Panc1 (cell line): ENCODE results near the gene KIZ. TPM values are rescaled to one million over a fixed set of nuclear protein-coding genes. Genes with fewer than 3 reads are reported as not detected.

Experiments used
- ATAC-seq: fragments of 200-7000 bp; cut with Tn5 transposase; 2 replicates; pipeline ENCODE4 v1.9.1; 2020; ENCODE audit warnings: mild to moderate bottlenecking, moderate library complexity
- BruUV-seq: library from RNA; stranded (reverse); fragments of 400-500 nt; replicated peaks from 2 replicates; lab custom pipeline; 2021; lab: Mats Ljungman, UMichigan
- CTCF ChIA-PET: fragments of 300-600 bp; sonication (Branson Sonifier 250); formaldehyde crosslinking; loops from one replicate; lab custom pipeline; 2022; ENCODE audit warnings: antibody characterized with exemption; lab: Charles Lee
- POLR2A ChIA-PET: fragments of 300-600 bp; sonication (Branson Sonifier 250); formaldehyde crosslinking; loops from one replicate; lab custom pipeline; 2022; ENCODE audit warnings: antibody characterized with exemption; lab: Charles Lee
- DNase-seq: peaks from one replicate; pipeline ENCODE4 v3.0.0-alpha.2; 2010; ENCODE audit warnings: low read depth, low spot score
- H3K27ac ChIP-seq: 2 replicates; pipeline ENCODE4 v1.5.1; 2011; ENCODE audit warnings: mild to moderate bottlenecking, low read length, inconsistent platforms
- H3K27me3 ChIP-seq: fragments of 200-500 bp; sonication (Bioruptor generic); 2 replicates; pipeline ENCODE4 v1.6.0; 2014; ENCODE audit warnings: low read length, inconsistent platforms; ENCODE audit not compliant: control insufficient read depth, insufficient read depth
- H3K36me3 ChIP-seq: fragments of 200-500 bp; sonication (Bioruptor generic); 2 replicates; pipeline ENCODE4 v1.5.1; 2014; ENCODE audit warnings: inconsistent platforms, mild to moderate bottlenecking, low read length, moderate library complexity; ENCODE audit not compliant: control insufficient read depth, insufficient read depth
- H3K4me1 ChIP-seq: 2 replicates; pipeline ENCODE4 v1.5.1; 2011; ENCODE audit warnings: inconsistent platforms, mild to moderate bottlenecking, low read length, moderate library complexity; ENCODE audit not compliant: control insufficient read depth, insufficient read depth
- H3K4me3 ChIP-seq, 2 experiments: 2 replicates each; pipeline ENCODE4 v1.5.1; 2011 to 2012; ENCODE audit warnings: low read depth in 2 of 2, low read length in 2 of 2, mild to moderate bottlenecking in 2 of 2, inconsistent platforms in 1 of 2, moderate library complexity in 1 of 2
- H3K9me3 ChIP-seq: fragments of 200-500 bp; sonication (Bioruptor generic); 2 replicates; pipeline ENCODE4 v1.5.1; 2014; ENCODE audit warnings: low read depth, mild to moderate bottlenecking, inconsistent platforms, low read length, moderate library complexity; ENCODE audit not compliant: control insufficient read depth, insufficient read depth
- CTCF ChIP-seq: fragments of 450-650 bp; IDR thresholded peaks from 2 replicates; pipeline ENCODE4 v1.5.1; 2017; ENCODE audit warnings: mild to moderate bottlenecking
- POLR2AphosphoS5 ChIP-seq: IDR thresholded peaks from 2 replicates; pipeline ENCODE4 v1.6.1; 2012; ENCODE audit warnings: mild to moderate bottlenecking, low read depth, low read length, moderate library complexity
- REST ChIP-seq, 2 experiments: IDR thresholded peaks; 2 replicates each; pipeline ENCODE4 v1.6.1; 2011 to 2012; ENCODE audit warnings: low read depth in 2 of 2, control low read depth in 1 of 2, low read length in 1 of 2, mild to moderate bottlenecking in 1 of 2, moderate library complexity in 1 of 2; ENCODE audit not compliant: insufficient read depth in 1 of 2
- SIN3A ChIP-seq: IDR thresholded peaks from 2 replicates; pipeline ENCODE4 v1.6.1; 2012; ENCODE audit warnings: low read depth, mild to moderate bottlenecking, low read length, moderate library complexity, borderline replicate concordance; ENCODE audit not compliant: insufficient read depth
- TCF7L2 ChIP-seq: IDR thresholded peaks from 2 replicates; pipeline ENCODE4 v1.6.1; 2011; ENCODE audit warnings: mild to moderate bottlenecking, low read depth, low read length, inconsistent platforms
- in situ Hi-C: cut with HindIII; loops from 2 replicates; pipeline ENCODE4 v1.10.0; 2016; ENCODE audit warnings: low sequenced_read_pairs, low pct_unique_long_range_greater_than_20kb
- intact Hi-C: fragments of 100-400 bp; cut with micrococcal nuclease; formaldehyde crosslinking; loops from one replicate; pipeline ENCODE4 v1.10.0; 2022; ENCODE audit not compliant: unreplicated experiment
- total RNA-seq: library from RNA; stranded (reverse); gene quantifications from one replicate; pipeline ENCODE4 v1.2.1, GENCODE V29; 2021; ENCODE audit not compliant: unreplicated experiment

The KIZ gene
- total RNA-seq, 1 experiment from 2014 or later = 6.5 TPM

GRCh38 chr20:21172626-21173025 lies 46.7 kb downstream of the KIZ start:
- ATAC-seq (no peak), DNase-seq (no peak)
- no peaks in the 10 kb centered on the region for H3K36me3 ChIP-seq
- intact Hi-C loops (no loop called here), in situ Hi-C loops (no loop called here)
- no peak overlapping the region for H3K27ac ChIP-seq
- ChIA-PET CTCF (no interaction called here), POLR2A (no interaction called here)
- H3K4me3 ChIP-seq = no peak overlapping the region
- H3K27me3 ChIP-seq = no peaks in the 10 kb centered on the region
- no peaks in the 10 kb centered on the region for H3K4me1 ChIP-seq
- BruUV-seq = no TSS peak
- TF ChIP-seq SIN3A (no peak), REST (IDR thresholded peaks at IDR 0.05; ENCODE audit: insufficient read depth in 1 of 2, low read depth in 2 of 2, low read length in 1 of 2) (no peak), CTCF (no peak), TCF7L2 (no peak), POLR2AphosphoS5 (no peak)
- no peaks in the 10 kb centered on the region for H3K9me3 ChIP-seq

GRCh38 chr20:21173485-21173884 lies 47.6 kb downstream of the KIZ start:
- no peaks in the 10 kb centered on the region; the same call in 1 of the 2 replicates for H3K9me3 ChIP-seq
- TF ChIP-seq TCF7L2 (no peak), REST (IDR thresholded peaks at IDR 0.05; ENCODE audit: insufficient read depth in 1 of 2, low read depth in 2 of 2, low read length in 1 of 2) (no peak), POLR2AphosphoS5 (no peak), CTCF (no peak), SIN3A (no peak)
- ChIA-PET POLR2A (no interaction called here), CTCF (no interaction called here)
- no peaks in the 10 kb centered on the region for H3K36me3 ChIP-seq
- in situ Hi-C loops (no loop called here), intact Hi-C loops (no loop called here)
- no peak overlapping the region for H3K27ac ChIP-seq
- H3K4me3 ChIP-seq = no peak overlapping the region
- ATAC-seq = no peak
- H3K27me3 ChIP-seq = no peaks in the 10 kb centered on the region
- no peak for DNase-seq
- no TSS peak for BruUV-seq
- H3K4me1 ChIP-seq = no peaks in the 10 kb centered on the region
